Spleen (tissue), 7 donors: ENCODE results near the gene PFKL.
A peak's percentile ranks its signal among the peaks of the same experiment; 100 is the strongest.

ENCODE experiments used
- POLR2A ChIP-seq, 3 donors: fragments of 450-650 bp; IDR thresholded peaks; one replicate each; pipeline ENCODE4 v1.5.1; 2017; ENCODE audit warnings: antibody characterized with exemption in 3 of 3, mild to moderate bottlenecking in 1 of 3
- POLR2AphosphoS5 ChIP-seq, 3 donors: sonication (generic); formaldehyde crosslinking; IDR thresholded peaks; one replicate each; pipeline ENCODE4 v1.5.1; 2017; ENCODE audit warnings: antibody characterized with exemption in 3 of 3
- TF ChIP-seq, protein P1 (sequence below), 11 experiments: fragments of 200-600 bp in 7 of 11; fragments of 450-650 bp in 4 of 11; sonication (generic) in 4 of 11; IDR thresholded peaks in 8 of 11; conservative IDR thresholded peaks in 3 of 11; 1 replicate in 7 of 11; 2 replicates in 4 of 11; pipeline versions ENCODE4 v1.4.0 to v1.8.0; 2016 to 2021; ENCODE audit warnings: antibody characterized with exemption in 11 of 11, inconsistent platforms in 4 of 11, mild to moderate bottlenecking in 1 of 11
- donor health status: DM: no; HTN: no; CAD: no; lungs with moderate emphysema.
- donor health status: DM: no; HTN: no; CAD: no.
- donor health status: DM: no; HTN: no; CAD: no.

GRCh38 chr21:44331650-44332307, 31.9 kb downstream of the PFKL start:
- peak; percentile 35 to 68 (median 38) for TF ChIP-seq POLR2AphosphoS5 (IDR thresholded peaks at IDR 0.05)
- TF ChIP-seq, protein P1, sequence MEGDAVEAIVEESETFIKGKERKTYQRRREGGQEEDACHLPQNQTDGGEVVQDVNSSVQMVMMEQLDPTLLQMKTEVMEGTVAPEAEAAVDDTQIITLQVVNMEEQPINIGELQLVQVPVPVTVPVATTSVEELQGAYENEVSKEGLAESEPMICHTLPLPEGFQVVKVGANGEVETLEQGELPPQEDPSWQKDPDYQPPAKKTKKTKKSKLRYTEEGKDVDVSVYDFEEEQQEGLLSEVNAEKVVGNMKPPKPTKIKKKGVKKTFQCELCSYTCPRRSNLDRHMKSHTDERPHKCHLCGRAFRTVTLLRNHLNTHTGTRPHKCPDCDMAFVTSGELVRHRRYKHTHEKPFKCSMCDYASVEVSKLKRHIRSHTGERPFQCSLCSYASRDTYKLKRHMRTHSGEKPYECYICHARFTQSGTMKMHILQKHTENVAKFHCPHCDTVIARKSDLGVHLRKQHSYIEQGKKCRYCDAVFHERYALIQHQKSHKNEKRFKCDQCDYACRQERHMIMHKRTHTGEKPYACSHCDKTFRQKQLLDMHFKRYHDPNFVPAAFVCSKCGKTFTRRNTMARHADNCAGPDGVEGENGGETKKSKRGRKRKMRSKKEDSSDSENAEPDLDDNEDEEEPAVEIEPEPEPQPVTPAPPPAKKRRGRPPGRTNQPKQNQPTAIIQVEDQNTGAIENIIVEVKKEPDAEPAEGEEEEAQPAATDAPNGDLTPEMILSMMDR (IDR thresholded peaks at IDR 0.05 in 8 of 11, conservative IDR thresholded peaks at IDR 0.05 in 3 of 11), result no peak
- no peak for TF ChIP-seq POLR2A (IDR thresholded peaks at IDR 0.05)
